ENCODE measurements around the gene PLEKHM3. TPM values are rescaled to one million over a fixed set of nuclear protein-coding genes. Genes with fewer than 3 reads are reported as not detected.
"Not testable (repeated sequence)": the region's sequence is repeated elsewhere in the genome, so short reads cannot be mapped to it uniquely, and the experiment has no call there.

PLEKHM3 gene
- total RNA-seq, 1 donor from 2014 or later, result 20.9 TPM

GRCh38 chr2:207953354-207953753 lies 72.0 kb downstream of the PLEKHM3 start:
- H3K9ac ChIP-seq (ENCODE audit: low read depth in 1 of 3, low read length in 3 of 3), result no peak overlapping the region
- H3K4me1 ChIP-seq (ENCODE audit: control insufficient read depth in 3 of 3, insufficient read depth in 3 of 3, low read length in 3 of 3), result peaks cover 0 to 3% (median 0%) of the 10 kb centered on the region in 3 donors
- no peak overlapping the region for H3K27ac ChIP-seq (ENCODE audit: low read depth, low read length)
- no peaks in the 10 kb centered on the region for H3K9me3 ChIP-seq (ENCODE audit: control insufficient read depth in 3 of 3, low read length in 3 of 3)
- H3K27me3 ChIP-seq (ENCODE audit: control insufficient read depth in 3 of 3, insufficient read depth in 3 of 3, low read length in 3 of 3), result no peaks in the 10 kb centered on the region
- H3K4me3 ChIP-seq (ENCODE audit: low read length in 3 of 3), result no peak overlapping the region
- no peaks in the 10 kb centered on the region for H3K36me3 ChIP-seq (ENCODE audit: control insufficient read depth in 3 of 3, insufficient read depth in 3 of 3, low read length in 3 of 3)

- Histone ChIP-seq H3K9ac (ENCODE audit: low read depth in 1 of 3, low read length in 3 of 3) (no peak overlapping the region), H3K4me1 (ENCODE audit: control insufficient read depth in 3 of 3, insufficient read depth in 3 of 3, low read length in 3 of 3) (peaks cover 0 to 3% (median 0%) of the 10 kb centered on the region in 3 donors), H3K27me3 (ENCODE audit: control insufficient read depth in 3 of 3, insufficient read depth in 3 of 3, low read length in 3 of 3) (no peaks in the 10 kb centered on the region), H3K9me3 (ENCODE audit: control insufficient read depth in 3 of 3, low read length in 3 of 3) (no peaks in the 10 kb centered on the region), H3K27ac (ENCODE audit: low read depth, low read length) (no peak overlapping the region), H3K4me3 (ENCODE audit: low read length in 3 of 3) (no peak overlapping the region), H3K36me3 (ENCODE audit: control insufficient read depth in 3 of 3, insufficient read depth in 3 of 3, low read length in 3 of 3) (no peaks in the 10 kb centered on the region)
These were observed 72.6 kb downstream of the PLEKHM3 start for GRCh38 chr2:207952564-207953345.

GRCh38 chr2:207951734-207952470 lies 73.4 kb downstream of the PLEKHM3 start:
- H3K27me3 ChIP-seq (ENCODE audit: control insufficient read depth in 3 of 3, insufficient read depth in 3 of 3, low read length in 3 of 3), result no peaks in the 10 kb centered on the region
- no peaks in the 10 kb centered on the region for H3K9me3 ChIP-seq (ENCODE audit: control insufficient read depth in 3 of 3, low read length in 3 of 3)
- no peak overlapping the region for H3K9ac ChIP-seq (ENCODE audit: low read depth in 1 of 3, low read length in 3 of 3)
- H3K27ac ChIP-seq (ENCODE audit: low read depth, low read length), result no peak overlapping the region
- H3K4me1 ChIP-seq (ENCODE audit: control insufficient read depth in 3 of 3, insufficient read depth in 3 of 3, low read length in 3 of 3), result peaks cover 0 to 3% (median 0%) of the 10 kb centered on the region in 3 donors
- H3K36me3 ChIP-seq (ENCODE audit: control insufficient read depth in 3 of 3, insufficient read depth in 3 of 3, low read length in 3 of 3), result no peaks in the 10 kb centered on the region
- no peak overlapping the region for H3K4me3 ChIP-seq (ENCODE audit: low read length in 3 of 3)

GRCh38 chr2:207950761-207951114 lies 74.6 kb downstream of the PLEKHM3 start:
- no peak overlapping the region for H3K9ac ChIP-seq (ENCODE audit: low read depth in 1 of 3, low read length in 3 of 3)
- H3K9me3 ChIP-seq (ENCODE audit: control insufficient read depth in 3 of 3, low read length in 3 of 3), result no peaks in the 10 kb centered on the region
- H3K27ac ChIP-seq (ENCODE audit: low read depth, low read length), result no peak overlapping the region
- H3K36me3 ChIP-seq (ENCODE audit: control insufficient read depth in 3 of 3, insufficient read depth in 3 of 3, low read length in 3 of 3), result no peaks in the 10 kb centered on the region
- no peaks in the 10 kb centered on the region for H3K27me3 ChIP-seq (ENCODE audit: control insufficient read depth in 3 of 3, insufficient read depth in 3 of 3, low read length in 3 of 3)
- peaks cover 0 to 3% (median 0%) of the 10 kb centered on the region in 3 donors for H3K4me1 ChIP-seq (ENCODE audit: control insufficient read depth in 3 of 3, insufficient read depth in 3 of 3, low read length in 3 of 3)
- no peak overlapping the region for H3K4me3 ChIP-seq (ENCODE audit: low read length in 3 of 3)

GRCh38 chr2:207950063-207950760 lies 75.1 kb downstream of the PLEKHM3 start:
- Histone ChIP-seq H3K4me3 (ENCODE audit: low read length in 3 of 3) (no peak overlapping the region), H3K27me3 (ENCODE audit: control insufficient read depth in 3 of 3, insufficient read depth in 3 of 3, low read length in 3 of 3) (no peaks in the 10 kb centered on the region), H3K9ac (ENCODE audit: low read depth in 1 of 3, low read length in 3 of 3) (no peak overlapping the region), H3K4me1 (ENCODE audit: control insufficient read depth in 3 of 3, insufficient read depth in 3 of 3, low read length in 3 of 3) (peaks cover 0 to 3% (median 0%) of the 10 kb centered on the region in 3 donors), H3K27ac (ENCODE audit: low read depth, low read length) (no peak overlapping the region), H3K36me3 (ENCODE audit: control insufficient read depth in 3 of 3, insufficient read depth in 3 of 3, low read length in 3 of 3) (peaks cover 0 to 3% (median 1%) of the 10 kb centered on the region in 3 donors), H3K9me3 (ENCODE audit: control insufficient read depth in 3 of 3, low read length in 3 of 3) (no peaks in the 10 kb centered on the region)

GRCh38 chr2:207949245-207949644 lies 76.1 kb downstream of the PLEKHM3 start:
- H3K4me3 ChIP-seq (ENCODE audit: low read length in 3 of 3); H3K36me3 ChIP-seq (ENCODE audit: control insufficient read depth in 3 of 3, insufficient read depth in 3 of 3, low read length in 3 of 3); H3K9ac ChIP-seq (ENCODE audit: low read depth in 1 of 3, low read length in 3 of 3); H3K27ac ChIP-seq (ENCODE audit: low read depth, low read length); H3K4me1 ChIP-seq (ENCODE audit: control insufficient read depth in 3 of 3, insufficient read depth in 3 of 3, low read length in 3 of 3); H3K27me3 ChIP-seq (ENCODE audit: control insufficient read depth in 3 of 3, insufficient read depth in 3 of 3, low read length in 3 of 3); H3K9me3 ChIP-seq (ENCODE audit: control insufficient read depth in 3 of 3, low read length in 3 of 3): not testable (repeated sequence)

- Histone ChIP-seq H3K4me1 (ENCODE audit: control insufficient read depth in 3 of 3, insufficient read depth in 3 of 3, low read length in 3 of 3) (peaks cover 0 to under 1% (median 0%) of the 10 kb centered on the region in 3 donors), H3K36me3 (ENCODE audit: control insufficient read depth in 3 of 3, insufficient read depth in 3 of 3, low read length in 3 of 3) (peaks cover 3 to 9% (median 7%) of the 10 kb centered on the region in 3 donors), H3K9me3 (ENCODE audit: control insufficient read depth in 3 of 3, low read length in 3 of 3) (no peaks in the 10 kb centered on the region), H3K9ac (ENCODE audit: low read depth in 1 of 3, low read length in 3 of 3) (no peak overlapping the region), H3K27ac (ENCODE audit: low read depth, low read length) (no peak overlapping the region), H3K27me3 (ENCODE audit: control insufficient read depth in 3 of 3, insufficient read depth in 3 of 3, low read length in 3 of 3) (no peaks in the 10 kb centered on the region), H3K4me3 (ENCODE audit: low read length in 3 of 3) (no peak overlapping the region)
These were observed 80.2 kb downstream of the PLEKHM3 start for GRCh38 chr2:207944979-207945600.

- Histone ChIP-seq H3K27me3 (ENCODE audit: control insufficient read depth in 3 of 3, insufficient read depth in 3 of 3, low read length in 3 of 3) (no peaks in the 10 kb centered on the region), H3K4me1 (ENCODE audit: control insufficient read depth in 3 of 3, insufficient read depth in 3 of 3, low read length in 3 of 3) (no peaks in the 10 kb centered on the region), H3K9ac (ENCODE audit: low read depth in 1 of 3, low read length in 3 of 3) (no peak overlapping the region), H3K9me3 (ENCODE audit: control insufficient read depth in 3 of 3, low read length in 3 of 3) (no peaks in the 10 kb centered on the region), H3K36me3 (ENCODE audit: control insufficient read depth in 3 of 3, insufficient read depth in 3 of 3, low read length in 3 of 3) (peaks cover 3 to 9% (median 7%) of the 10 kb centered on the region in 3 donors), H3K27ac (ENCODE audit: low read depth, low read length) (no peak overlapping the region), H3K4me3 (ENCODE audit: low read length in 3 of 3) (no peak overlapping the region)
These were observed 81.0 kb downstream of the PLEKHM3 start for GRCh38 chr2:207944334-207944733.

GRCh38 chr2:207939342-207940108 lies 85.8 kb downstream of the PLEKHM3 start:
- H3K4me1 ChIP-seq (ENCODE audit: control insufficient read depth in 3 of 3, insufficient read depth in 3 of 3, low read length in 3 of 3), result no peaks in the 10 kb centered on the region
- H3K27ac ChIP-seq (ENCODE audit: low read depth, low read length), result no peak overlapping the region
- H3K27me3 ChIP-seq (ENCODE audit: control insufficient read depth in 3 of 3, insufficient read depth in 3 of 3, low read length in 3 of 3), result no peaks in the 10 kb centered on the region

More at GRCh38 chr2:207939342-207940108, 85.8 kb downstream of the PLEKHM3 start:
- H3K4me3 ChIP-seq (ENCODE audit: low read length in 3 of 3), result no peak overlapping the region
- peaks cover 0 to 5% (median 0%) of the 10 kb centered on the region in 3 donors for H3K36me3 ChIP-seq (ENCODE audit: control insufficient read depth in 3 of 3, insufficient read depth in 3 of 3, low read length in 3 of 3)
- no peak overlapping the region for H3K9ac ChIP-seq (ENCODE audit: low read depth in 1 of 3, low read length in 3 of 3)
- H3K9me3 ChIP-seq (ENCODE audit: control insufficient read depth in 3 of 3, low read length in 3 of 3), result no peaks in the 10 kb centered on the region
